ENCODE results near the gene TTYH1. TPM values are rescaled to one million over a fixed set of nuclear protein-coding genes. Genes with fewer than 3 reads are reported as not detected.

Gene TTYH1
- total RNA-seq, 3 donors from 2014 or later: 0.48 to 4.6 (median 4.0) TPM

- no peak overlapping the region for H3K4me3 ChIP-seq
- no peaks in the 10 kb centered on the region for H3K9me3 ChIP-seq
- no peak for DNase-seq (ENCODE audit: low spot score in 2 of 2)
- no peaks in the 10 kb centered on the region for H3K4me1 ChIP-seq
- TF ChIP-seq POLR2A (IDR thresholded peaks at IDR 0.05) (no peak), CTCF (IDR thresholded peaks at IDR 0.05) (no peak), POLR2AphosphoS5 (IDR thresholded peaks at IDR 0.05) (no peak)
- no peaks in the 10 kb centered on the region for H3K36me3 ChIP-seq
- no peak overlapping the region for H3K27ac ChIP-seq
- peaks cover 0 to 31% of the 10 kb centered on the region in 2 donors for H3K27me3 ChIP-seq
- intact Hi-C loops (cut with DNase I; ENCODE audit: low total_unique reads): no loop called here
Measured at GRCh38 chr19:54383330-54383729, 31.9 kb upstream of the TTYH1 start.

GRCh38 chr19:54387991-54388801 is 27.1 kb upstream of the TTYH1 start:
- Histone ChIP-seq H3K9me3 (no peaks in the 10 kb centered on the region), H3K4me3 (peak overlapping the region; percentile 21 to 57 (median 37)), H3K4me1 (no peaks in the 10 kb centered on the region), H3K36me3 (no peaks in the 10 kb centered on the region), H3K27me3 (peaks cover 0 to 48% of the 10 kb centered on the region in 2 donors), H3K27ac (no peak overlapping the region)
- no peak for DNase-seq (ENCODE audit: low spot score in 2 of 2)
- no peak for TF ChIP-seq CTCF (IDR thresholded peaks at IDR 0.05)
- TF ChIP-seq POLR2A (IDR thresholded peaks at IDR 0.05): no peak
- TF ChIP-seq POLR2AphosphoS5 (IDR thresholded peaks at IDR 0.05): no peak
- intact Hi-C loops (cut with DNase I; ENCODE audit: low total_unique reads): no loop called here

GRCh38 chr19:54388802-54389139 is 26.5 kb upstream of the TTYH1 start:
- no peaks in the 10 kb centered on the region for H3K36me3 ChIP-seq
- no peak overlapping the region for H3K27ac ChIP-seq
- intact Hi-C loops (cut with DNase I; ENCODE audit: low total_unique reads): no loop called here
- no peaks in the 10 kb centered on the region for H3K4me1 ChIP-seq
- no peaks in the 10 kb centered on the region for H3K9me3 ChIP-seq
- peak overlapping the region; percentile 21 to 57 (median 37) for H3K4me3 ChIP-seq
- no peak for TF ChIP-seq CTCF (IDR thresholded peaks at IDR 0.05)
- no peak for TF ChIP-seq POLR2A (IDR thresholded peaks at IDR 0.05)
- TF ChIP-seq POLR2AphosphoS5 (IDR thresholded peaks at IDR 0.05): no peak
- H3K27me3 ChIP-seq: peaks cover 0 to 52% of the 10 kb centered on the region in 2 donors
- no peak for DNase-seq (ENCODE audit: low spot score in 2 of 2)

GRCh38 chr19:54389553-54389952 is 25.7 kb upstream of the TTYH1 start:
- Histone ChIP-seq H3K4me3 (no peak overlapping the region), H3K4me1 (no peaks in the 10 kb centered on the region), H3K36me3 (no peaks in the 10 kb centered on the region), H3K27ac (no peak overlapping the region), H3K9me3 (no peaks in the 10 kb centered on the region), H3K27me3 (peaks cover 0 to 52% of the 10 kb centered on the region in 2 donors)
- TF ChIP-seq POLR2A (IDR thresholded peaks at IDR 0.05) (no peak), POLR2AphosphoS5 (IDR thresholded peaks at IDR 0.05) (no peak), CTCF (IDR thresholded peaks at IDR 0.05) (no peak)
- intact Hi-C loops (cut with DNase I; ENCODE audit: low total_unique reads): no loop called here
- no peak for DNase-seq (ENCODE audit: low spot score in 2 of 2)

GRCh38 chr19:54390942-54391577 is 24.2 kb upstream of the TTYH1 start:
- intact Hi-C loops (cut with DNase I; ENCODE audit: low total_unique reads): no loop called here
- Histone ChIP-seq H3K27ac (no peak overlapping the region), H3K4me1 (no peaks in the 10 kb centered on the region), H3K36me3 (no peaks in the 10 kb centered on the region), H3K4me3 (no peak overlapping the region), H3K27me3 (peaks cover 0 to 43% of the 10 kb centered on the region in 2 donors), H3K9me3 (no peaks in the 10 kb centered on the region)
- TF ChIP-seq CTCF (IDR thresholded peaks at IDR 0.05) (peak; percentile 34 to 66 (median 55)), POLR2A (IDR thresholded peaks at IDR 0.05) (no peak)
- DNase-seq (ENCODE audit: low spot score in 2 of 2): no peak

Measured in breast epithelium (tissue), 4 donors.